Lower leg skin (tissue), 3 donors: ENCODE measurements around the gene ACHE.

ENCODE experiments used
- POLR2A ChIP-seq, 2 donors: fragments of 450-650 bp; IDR thresholded peaks; one replicate each; pipeline ENCODE4 v1.6.1; 2016 to 2017; ENCODE audit warnings: antibody characterized with exemption in 2 of 2, mild to moderate bottlenecking in 1 of 2, moderate library complexity in 1 of 2
- TF ChIP-seq, protein P1 (sequence below), 3 donors: fragments of 450-650 bp; IDR thresholded peaks; one replicate each; pipeline ENCODE4 v1.5.1; 2016; ENCODE audit warnings: antibody characterized with exemption in 3 of 3, mild to moderate bottlenecking in 3 of 3, moderate library complexity in 2 of 3

DNA sequence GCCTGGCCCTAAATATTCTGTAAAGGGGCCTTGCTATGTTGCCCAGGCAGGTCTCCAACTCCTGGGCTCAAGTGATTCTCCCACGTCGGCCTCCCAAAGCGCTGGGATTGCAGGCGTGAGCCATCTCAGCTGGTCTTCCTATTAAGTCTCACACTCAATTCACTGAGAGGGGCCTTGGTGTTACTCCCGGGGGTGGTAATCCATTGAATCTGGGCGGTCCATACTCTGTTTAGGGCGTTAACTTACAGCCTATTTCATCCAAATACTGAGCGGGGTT lies 21.4 kb downstream of the ACHE start:
- TF ChIP-seq POLR2A (IDR thresholded peaks at IDR 0.05), result no peak
- TF ChIP-seq, protein P1, sequence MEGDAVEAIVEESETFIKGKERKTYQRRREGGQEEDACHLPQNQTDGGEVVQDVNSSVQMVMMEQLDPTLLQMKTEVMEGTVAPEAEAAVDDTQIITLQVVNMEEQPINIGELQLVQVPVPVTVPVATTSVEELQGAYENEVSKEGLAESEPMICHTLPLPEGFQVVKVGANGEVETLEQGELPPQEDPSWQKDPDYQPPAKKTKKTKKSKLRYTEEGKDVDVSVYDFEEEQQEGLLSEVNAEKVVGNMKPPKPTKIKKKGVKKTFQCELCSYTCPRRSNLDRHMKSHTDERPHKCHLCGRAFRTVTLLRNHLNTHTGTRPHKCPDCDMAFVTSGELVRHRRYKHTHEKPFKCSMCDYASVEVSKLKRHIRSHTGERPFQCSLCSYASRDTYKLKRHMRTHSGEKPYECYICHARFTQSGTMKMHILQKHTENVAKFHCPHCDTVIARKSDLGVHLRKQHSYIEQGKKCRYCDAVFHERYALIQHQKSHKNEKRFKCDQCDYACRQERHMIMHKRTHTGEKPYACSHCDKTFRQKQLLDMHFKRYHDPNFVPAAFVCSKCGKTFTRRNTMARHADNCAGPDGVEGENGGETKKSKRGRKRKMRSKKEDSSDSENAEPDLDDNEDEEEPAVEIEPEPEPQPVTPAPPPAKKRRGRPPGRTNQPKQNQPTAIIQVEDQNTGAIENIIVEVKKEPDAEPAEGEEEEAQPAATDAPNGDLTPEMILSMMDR (IDR thresholded peaks at IDR 0.05), result no peak
